GM12873 (cell line): ENCODE results near the gene CGB7.
"Not testable (repeated sequence)": the region's sequence is repeated elsewhere in the genome, so short reads cannot be mapped to it uniquely, and the experiment has no call there.

ENCODE experiments used
- CTCF ChIP-seq: IDR thresholded peaks from 2 replicates; pipeline ENCODE4 v1.5.1; 2012; ENCODE audit warnings: low read depth, mild to moderate bottlenecking, moderate library complexity, low read length, control low read depth; ENCODE audit not compliant: insufficient read depth; ENCODE audit errors: missing control alignments

CGB7 gene

GRCh38 chr19:49042177-49042576, 15.4 kb downstream of the CGB7 start:
- no peak for TF ChIP-seq CTCF

DNA sequence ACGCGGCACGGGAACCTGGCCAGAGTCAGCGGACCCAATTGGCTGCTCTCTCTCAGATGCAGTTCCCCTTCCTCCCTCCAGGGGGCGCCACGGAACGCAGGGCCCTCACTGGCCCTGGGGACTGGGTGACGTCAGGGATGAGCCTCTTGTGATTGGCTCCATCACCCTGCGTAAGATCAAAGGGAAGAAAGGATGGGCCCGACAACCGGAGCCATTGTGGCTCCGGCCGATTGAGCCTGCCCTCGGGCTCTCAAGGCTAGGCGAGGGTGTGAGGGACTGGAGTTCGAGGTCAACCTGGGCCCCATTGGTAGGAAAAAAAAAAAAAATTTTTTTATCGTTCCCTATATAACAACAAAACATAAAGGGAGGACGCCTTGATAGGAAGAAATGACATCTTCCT, 20.7 kb downstream of the CGB7 start, which contains the start of gene CGB1:
CGB1 (minus strand) TSS at position 81 of the 400 bp plus-strand sequence. CDS start 184 bp downstream, outside the sequence.
- TF ChIP-seq CTCF: peak; percentile 68

- TF ChIP-seq CTCF: peak; percentile 64
These were observed 25.8 kb downstream of the CGB7 start, which contains the start of gene CGB2 for GRCh38 chr19:49031642-49032301. Gene CGB2 (plus strand): TSS chr19:49031890. CDS start chr19:49032096, 206 bp downstream.

GRCh38 chr19:49024233-49024632, 33.3 kb downstream of the CGB7 start, which contains the start of gene CGB3:
Gene CGB3 (minus strand): TSS chr19:49024333. CDS start chr19:49023971, 362 bp downstream.
- TF ChIP-seq CTCF: not testable (repeated sequence)

DNA sequence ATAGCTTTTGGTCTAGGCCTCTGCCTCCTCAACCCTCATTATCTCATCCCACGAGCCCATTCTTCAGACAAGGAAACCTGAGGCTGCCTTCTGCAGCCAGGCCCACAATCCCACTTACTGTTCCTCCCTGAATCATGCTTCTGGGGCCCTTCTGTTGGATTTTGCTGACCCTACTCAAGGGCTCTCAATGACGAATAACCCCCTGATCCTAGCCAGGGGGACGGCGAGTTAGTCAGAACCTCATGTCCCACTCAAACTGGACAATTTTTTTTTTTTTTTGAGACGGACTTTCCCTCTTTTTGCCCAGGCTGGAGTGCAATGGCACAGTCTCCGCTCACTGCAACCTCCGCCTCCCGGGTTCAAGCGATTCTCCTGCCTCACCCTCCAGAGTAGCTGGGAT, 35.4 kb downstream of the CGB7 start:
- no peak for TF ChIP-seq CTCF

GRCh38 chr19:49020931-49021895, 36.3 kb downstream of the CGB7 start:
- TF ChIP-seq CTCF: no peak

DNA sequence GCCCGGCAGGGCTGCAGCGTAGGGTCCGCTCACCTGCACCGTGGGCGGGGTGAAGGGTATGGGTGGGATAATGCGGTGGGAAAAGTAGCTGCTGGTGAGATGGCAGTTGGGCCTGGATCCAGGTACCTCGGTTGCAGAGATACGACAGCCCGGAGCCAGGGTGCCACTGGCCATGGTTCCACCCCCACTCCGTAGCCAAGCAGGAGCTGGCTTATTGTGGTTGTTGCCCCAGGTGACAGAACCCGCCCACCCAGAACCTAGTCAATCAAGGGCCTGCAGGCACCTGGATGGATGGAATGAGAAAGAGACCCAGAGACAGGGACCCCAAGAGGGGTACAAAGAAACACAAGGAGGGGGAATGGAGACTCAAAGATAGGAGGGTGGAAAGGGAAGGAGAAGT, 37.2 kb downstream of the CGB7 start:
- TF ChIP-seq CTCF: no peak
